GM19463 (cell line): ENCODE data around the gene PKP1.

ENCODE experiments used
- ATAC-seq: cut with Tn5 transposase; IDR thresholded peaks from one replicate; pipeline ENCODE4 v1.9.1; 2021; ENCODE audit warnings: mild to moderate bottlenecking, moderate library complexity; ENCODE audit not compliant: unreplicated experiment

Gene PKP1

GRCh38 chr1:201277441-201277840 is 5.9 kb upstream of the PKP1 start:
- no peak for ATAC-seq

GRCh38 chr1:201279313-201279712 is 4.0 kb upstream of the PKP1 start:
- ATAC-seq, result no peak

GRCh38 chr1:201280884-201281283 is 2.4 kb upstream of the PKP1 start:
- no peak for ATAC-seq

GRCh38 chr1:201281573-201281972 is 1.7 kb upstream of the PKP1 start:
- ATAC-seq, result no peak

- ATAC-seq, result no peak
Measured at GRCh38 chr1:201282216-201282615, 1.1 kb upstream of the PKP1 start.

GRCh38 chr1:201283836-201284553 is 689 bp downstream of the PKP1 start:
- ATAC-seq, result no peak

GRCh38 chr1:201284636-201285035 is 1.3 kb downstream of the PKP1 start:
- ATAC-seq, result no peak

- ATAC-seq, result no peak
Measured at GRCh38 chr1:201285846-201286245, 2.5 kb downstream of the PKP1 start.

- no peak for ATAC-seq
Measured at GRCh38 chr1:201286445-201286844, 3.1 kb downstream of the PKP1 start.

- no peak for ATAC-seq
Measured at GRCh38 chr1:201288007-201288406, 4.7 kb downstream of the PKP1 start.

GRCh38 chr1:201288765-201289164 is 5.5 kb downstream of the PKP1 start:
- no peak for ATAC-seq

- no peak for ATAC-seq
Measured at GRCh38 chr1:201290551-201290950, 7.2 kb downstream of the PKP1 start.

GRCh38 chr1:201291916-201292315 is 8.6 kb downstream of the PKP1 start:
- no peak for ATAC-seq

GRCh38 chr1:201294876-201295275 is 11.6 kb downstream of the PKP1 start:
- ATAC-seq, result no peak

- ATAC-seq, result no peak
Measured at GRCh38 chr1:201295346-201295745, 12.0 kb downstream of the PKP1 start.

- ATAC-seq, result no peak
Measured at GRCh38 chr1:201295861-201296260, 12.6 kb downstream of the PKP1 start.

GRCh38 chr1:201296352-201296751 is 13.0 kb downstream of the PKP1 start:
- ATAC-seq, result no peak

GRCh38 chr1:201298396-201299381 is 15.4 kb downstream of the PKP1 start:
- ATAC-seq, result no peak

GRCh38 chr1:201299968-201300367 is 16.7 kb downstream of the PKP1 start:
- no peak for ATAC-seq

GRCh38 chr1:201300641-201301040 is 17.3 kb downstream of the PKP1 start:
- ATAC-seq, result no peak

- no peak for ATAC-seq
Measured at GRCh38 chr1:201302163-201303152, 19.2 kb downstream of the PKP1 start.
